ENCODE measurements around the gene KIF2A. TPM values are rescaled to one million over a fixed set of nuclear protein-coding genes. Genes with fewer than 3 reads are reported as not detected.
"Not testable (repeated sequence)": the region's sequence is repeated elsewhere in the genome, so short reads cannot be mapped to it uniquely, and the experiment has no call there.

The KIF2A gene
- total RNA-seq, 1 donor from 2014 or later, result 30.3 TPM

DNA sequence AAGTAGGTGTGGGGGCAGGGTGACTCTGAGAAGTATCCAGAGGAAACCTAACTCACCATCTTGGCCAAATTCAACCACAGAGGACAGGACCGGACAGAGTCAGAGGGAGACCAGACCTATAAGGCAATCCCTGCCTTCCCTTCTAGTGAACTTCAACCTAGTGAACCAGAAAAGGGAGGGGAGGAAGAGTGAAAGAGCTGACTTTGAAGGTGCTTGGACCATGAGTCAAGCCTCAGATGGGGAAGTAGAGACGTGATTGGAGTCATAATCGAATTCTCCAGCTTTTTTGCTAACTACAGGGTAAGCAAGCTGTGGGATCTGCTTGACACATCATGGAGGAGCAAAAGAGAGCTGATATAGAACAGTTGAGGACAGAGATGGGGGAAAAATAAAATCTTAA is 18.8 kb upstream of the KIF2A start:
- Histone ChIP-seq H3K9ac (ENCODE audit: low read depth in 1 of 3, low read length in 3 of 3) (no peak overlapping the region), H3K4me3 (ENCODE audit: low read length in 3 of 3) (no peak overlapping the region), H3K9me3 (ENCODE audit: control insufficient read depth in 3 of 3, low read length in 3 of 3) (no peaks in the 10 kb centered on the region), H3K27ac (ENCODE audit: low read depth, low read length) (no peak overlapping the region), H3K36me3 (ENCODE audit: control insufficient read depth in 3 of 3, insufficient read depth in 3 of 3, low read length in 3 of 3) (no peaks in the 10 kb centered on the region), H3K4me1 (ENCODE audit: control insufficient read depth in 3 of 3, insufficient read depth in 3 of 3, low read length in 3 of 3) (no peaks in the 10 kb centered on the region), H3K27me3 (ENCODE audit: control insufficient read depth in 3 of 3, insufficient read depth in 3 of 3, low read length in 3 of 3) (no peaks in the 10 kb centered on the region)

DNA sequence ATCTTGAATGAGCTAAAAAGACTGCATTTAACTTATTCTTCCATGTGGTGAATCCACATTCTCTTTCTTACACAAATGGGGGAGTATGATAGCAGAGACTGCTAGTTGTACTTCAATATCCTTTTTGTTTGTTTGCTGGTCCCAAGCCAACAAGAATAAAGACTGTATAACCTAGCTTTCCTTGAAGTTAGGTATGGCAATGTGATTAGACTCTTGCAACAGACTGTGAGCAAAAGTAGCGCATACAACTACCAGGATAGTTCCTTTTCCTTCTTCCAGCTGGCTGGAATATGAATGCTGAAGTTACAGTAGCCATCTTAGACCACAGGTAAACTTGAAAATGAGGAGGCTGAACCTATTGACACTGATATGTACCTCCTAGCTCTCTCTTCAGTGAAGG is 17.9 kb upstream of the KIF2A start:
- Histone ChIP-seq H3K4me3 (ENCODE audit: low read length in 3 of 3) (no peak overlapping the region), H3K4me1 (ENCODE audit: control insufficient read depth in 3 of 3, insufficient read depth in 3 of 3, low read length in 3 of 3) (no peaks in the 10 kb centered on the region), H3K9me3 (ENCODE audit: control insufficient read depth in 3 of 3, low read length in 3 of 3) (no peaks in the 10 kb centered on the region), H3K9ac (ENCODE audit: low read depth in 1 of 3, low read length in 3 of 3) (no peak overlapping the region), H3K27me3 (ENCODE audit: control insufficient read depth in 3 of 3, insufficient read depth in 3 of 3, low read length in 3 of 3) (no peaks in the 10 kb centered on the region), H3K27ac (ENCODE audit: low read depth, low read length) (no peak overlapping the region), H3K36me3 (ENCODE audit: control insufficient read depth in 3 of 3, insufficient read depth in 3 of 3, low read length in 3 of 3) (no peaks in the 10 kb centered on the region)

DNA sequence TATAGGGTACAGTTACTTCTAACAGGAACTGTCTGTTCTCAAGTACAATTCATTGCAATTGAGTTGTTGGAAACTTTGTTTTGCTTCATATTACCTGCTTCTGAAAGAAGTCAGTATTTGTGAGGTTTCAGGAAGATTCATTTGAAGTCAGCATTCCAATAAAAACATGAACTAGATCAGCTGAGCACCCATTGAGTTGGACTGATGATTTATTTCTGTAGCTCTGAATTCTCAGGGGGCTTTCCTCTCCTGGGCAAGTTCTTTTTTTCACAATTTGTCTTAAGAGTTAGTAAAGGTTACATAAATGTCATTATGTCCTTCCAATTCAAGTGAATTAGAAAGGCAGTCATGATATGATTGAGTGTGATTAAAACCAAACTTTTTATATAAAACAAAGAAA is 16.2 kb upstream of the KIF2A start:
- H3K9ac ChIP-seq (ENCODE audit: low read depth in 1 of 3, low read length in 3 of 3), result no peak overlapping the region
- H3K9me3 ChIP-seq (ENCODE audit: control insufficient read depth in 3 of 3, low read length in 3 of 3), result no peaks in the 10 kb centered on the region
- H3K27ac ChIP-seq (ENCODE audit: low read depth, low read length), result no peak overlapping the region
- no peak overlapping the region for H3K4me3 ChIP-seq (ENCODE audit: low read length in 3 of 3)
- H3K36me3 ChIP-seq (ENCODE audit: control insufficient read depth in 3 of 3, insufficient read depth in 3 of 3, low read length in 3 of 3), result no peaks in the 10 kb centered on the region
- H3K27me3 ChIP-seq (ENCODE audit: control insufficient read depth in 3 of 3, insufficient read depth in 3 of 3, low read length in 3 of 3), result no peaks in the 10 kb centered on the region
- H3K4me1 ChIP-seq (ENCODE audit: control insufficient read depth in 3 of 3, insufficient read depth in 3 of 3, low read length in 3 of 3), result no peaks in the 10 kb centered on the region

DNA sequence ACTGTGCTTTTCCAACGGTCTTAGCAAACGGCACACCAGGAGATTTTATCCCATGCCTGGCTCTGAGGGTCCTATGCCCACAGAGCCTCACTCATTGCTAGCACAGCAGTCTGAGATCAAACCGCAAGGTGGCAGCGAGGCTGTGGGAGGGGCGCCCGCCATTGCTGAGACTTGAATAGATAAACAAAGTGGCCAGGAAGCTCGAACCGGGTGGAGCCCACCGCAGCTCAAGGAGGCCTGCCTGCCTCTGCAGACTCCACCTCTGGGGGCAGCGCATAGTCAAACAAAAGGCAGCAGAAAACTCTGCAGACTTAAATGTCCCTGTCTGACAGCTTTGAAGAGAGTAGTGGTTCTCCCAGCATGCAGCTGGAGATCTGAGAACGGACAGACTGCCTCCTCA is 14.2 kb upstream of the KIF2A start:
- not testable (repeated sequence) for H3K4me1 ChIP-seq (ENCODE audit: control insufficient read depth in 3 of 3, insufficient read depth in 3 of 3, low read length in 3 of 3); H3K27ac ChIP-seq (ENCODE audit: low read depth, low read length); H3K4me3 ChIP-seq (ENCODE audit: low read length in 3 of 3); H3K36me3 ChIP-seq (ENCODE audit: control insufficient read depth in 3 of 3, insufficient read depth in 3 of 3, low read length in 3 of 3); H3K27me3 ChIP-seq (ENCODE audit: control insufficient read depth in 3 of 3, insufficient read depth in 3 of 3, low read length in 3 of 3); H3K9ac ChIP-seq (ENCODE audit: low read depth in 1 of 3, low read length in 3 of 3); H3K9me3 ChIP-seq (ENCODE audit: control insufficient read depth in 3 of 3, low read length in 3 of 3)

DNA sequence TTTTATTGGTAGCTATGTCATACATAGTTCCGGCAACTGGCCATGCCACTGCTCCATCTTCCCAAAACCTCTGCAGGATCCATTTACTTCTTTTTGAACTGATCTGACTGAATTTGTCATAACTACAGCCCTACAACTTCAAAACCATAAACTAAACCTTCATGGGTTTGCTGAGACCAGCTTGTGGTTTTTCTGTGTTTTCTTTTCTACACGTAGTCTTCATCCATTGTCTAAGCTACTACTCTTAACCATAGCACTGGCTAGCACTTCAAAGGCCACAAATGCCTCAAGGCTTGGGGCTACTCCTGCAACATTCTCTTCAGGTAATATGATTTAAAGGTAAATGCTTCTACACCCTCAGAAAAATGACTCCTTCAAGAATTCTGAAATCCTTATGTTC is 9.0 kb upstream of the KIF2A start:
- no peaks in the 10 kb centered on the region for H3K27me3 ChIP-seq (ENCODE audit: control insufficient read depth in 3 of 3, insufficient read depth in 3 of 3, low read length in 3 of 3)
- H3K4me3 ChIP-seq (ENCODE audit: low read length in 3 of 3), result no peak overlapping the region
- no peaks in the 10 kb centered on the region for H3K36me3 ChIP-seq (ENCODE audit: control insufficient read depth in 3 of 3, insufficient read depth in 3 of 3, low read length in 3 of 3)
- H3K27ac ChIP-seq (ENCODE audit: low read depth, low read length), result no peak overlapping the region
- H3K4me1 ChIP-seq (ENCODE audit: control insufficient read depth in 3 of 3, insufficient read depth in 3 of 3, low read length in 3 of 3), result no peaks in the 10 kb centered on the region
- peak overlapping the region in 1 of 3 donors; percentile 23 for H3K9ac ChIP-seq (ENCODE audit: low read depth in 1 of 3, low read length in 3 of 3)
- no peaks in the 10 kb centered on the region for H3K9me3 ChIP-seq (ENCODE audit: control insufficient read depth in 3 of 3, low read length in 3 of 3)

DNA sequence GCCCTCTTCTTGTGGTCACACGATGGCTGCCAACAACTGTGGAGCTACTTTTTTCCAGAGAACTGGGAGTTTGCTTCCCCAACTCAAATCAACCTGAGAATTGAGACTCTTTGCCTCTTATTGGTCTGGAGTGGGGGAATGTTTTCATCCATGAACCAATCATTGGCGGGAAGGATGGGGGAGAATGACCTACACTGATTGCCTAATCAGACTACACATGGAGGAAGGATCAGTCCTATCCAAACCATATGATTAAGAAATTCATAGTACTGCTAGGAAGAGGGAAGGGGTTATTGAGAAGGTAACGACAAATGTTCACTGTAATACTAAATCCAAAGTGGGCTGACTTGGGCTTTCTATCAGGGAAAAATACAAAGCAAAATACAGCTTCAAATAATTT is 7.9 kb upstream of the KIF2A start:
- H3K9me3 ChIP-seq (ENCODE audit: control insufficient read depth in 3 of 3, low read length in 3 of 3), result no peaks in the 10 kb centered on the region
- H3K27me3 ChIP-seq (ENCODE audit: control insufficient read depth in 3 of 3, insufficient read depth in 3 of 3, low read length in 3 of 3), result no peaks in the 10 kb centered on the region
- H3K36me3 ChIP-seq (ENCODE audit: control insufficient read depth in 3 of 3, insufficient read depth in 3 of 3, low read length in 3 of 3), result no peaks in the 10 kb centered on the region
- H3K4me1 ChIP-seq (ENCODE audit: control insufficient read depth in 3 of 3, insufficient read depth in 3 of 3, low read length in 3 of 3), result no peaks in the 10 kb centered on the region
- no peak overlapping the region for H3K27ac ChIP-seq (ENCODE audit: low read depth, low read length)
- no peak overlapping the region for H3K9ac ChIP-seq (ENCODE audit: low read depth in 1 of 3, low read length in 3 of 3)
- no peak overlapping the region for H3K4me3 ChIP-seq (ENCODE audit: low read length in 3 of 3)

DNA sequence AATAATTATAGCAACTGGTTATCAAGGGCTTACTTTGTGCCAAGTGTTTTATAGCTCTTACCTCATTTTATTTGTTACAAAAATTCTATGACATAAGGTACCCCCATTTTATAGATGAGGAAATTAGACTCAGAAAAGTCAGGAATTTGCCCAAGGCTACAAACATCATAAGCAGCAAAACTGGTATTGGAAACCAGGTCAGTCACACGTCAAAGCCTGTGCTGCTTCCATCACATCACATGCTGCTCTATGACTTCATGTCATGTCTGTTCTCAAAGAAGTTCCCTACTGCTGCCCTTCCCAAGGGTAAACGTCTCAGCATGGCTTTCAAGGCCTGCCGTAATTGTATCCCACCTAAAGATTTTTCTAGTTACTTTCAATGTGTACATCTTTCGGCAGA is 6.9 kb upstream of the KIF2A start:
- H3K9ac ChIP-seq (ENCODE audit: low read depth in 1 of 3, low read length in 3 of 3), result no peak overlapping the region
- H3K4me3 ChIP-seq (ENCODE audit: low read length in 3 of 3), result no peak overlapping the region
- no peak overlapping the region for H3K27ac ChIP-seq (ENCODE audit: low read depth, low read length)
- H3K9me3 ChIP-seq (ENCODE audit: control insufficient read depth in 3 of 3, low read length in 3 of 3), result no peaks in the 10 kb centered on the region
- H3K4me1 ChIP-seq (ENCODE audit: control insufficient read depth in 3 of 3, insufficient read depth in 3 of 3, low read length in 3 of 3), result no peaks in the 10 kb centered on the region
- H3K36me3 ChIP-seq (ENCODE audit: control insufficient read depth in 3 of 3, insufficient read depth in 3 of 3, low read length in 3 of 3), result no peaks in the 10 kb centered on the region
- no peaks in the 10 kb centered on the region for H3K27me3 ChIP-seq (ENCODE audit: control insufficient read depth in 3 of 3, insufficient read depth in 3 of 3, low read length in 3 of 3)

DNA sequence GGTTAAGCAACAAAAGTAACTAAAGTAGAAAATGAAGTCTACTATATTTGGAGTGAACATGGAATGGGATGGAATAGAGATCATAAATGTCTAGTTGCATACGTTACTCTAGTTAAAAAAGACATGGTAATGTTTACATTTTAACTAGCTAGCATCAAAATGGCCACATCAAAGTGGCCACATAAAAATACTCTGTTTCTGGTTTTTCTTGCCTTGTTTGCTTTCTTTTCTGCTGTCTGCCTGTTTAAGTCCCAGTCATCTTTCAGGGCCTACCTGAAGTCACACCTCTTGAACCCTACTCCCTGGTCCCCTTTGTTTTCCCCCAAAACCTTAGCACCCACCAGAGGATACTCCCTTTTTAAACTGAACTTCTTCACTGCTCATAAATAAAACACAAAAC is 6.4 kb upstream of the KIF2A start:
- no peaks in the 10 kb centered on the region for H3K27me3 ChIP-seq (ENCODE audit: control insufficient read depth in 3 of 3, insufficient read depth in 3 of 3, low read length in 3 of 3)
- H3K4me3 ChIP-seq (ENCODE audit: low read length in 3 of 3), result no peak overlapping the region
- H3K9ac ChIP-seq (ENCODE audit: low read depth in 1 of 3, low read length in 3 of 3), result no peak overlapping the region
- H3K36me3 ChIP-seq (ENCODE audit: control insufficient read depth in 3 of 3, insufficient read depth in 3 of 3, low read length in 3 of 3), result no peaks in the 10 kb centered on the region
- no peak overlapping the region for H3K27ac ChIP-seq (ENCODE audit: low read depth, low read length)
- no peaks in the 10 kb centered on the region for H3K4me1 ChIP-seq (ENCODE audit: control insufficient read depth in 3 of 3, insufficient read depth in 3 of 3, low read length in 3 of 3)
- H3K9me3 ChIP-seq (ENCODE audit: control insufficient read depth in 3 of 3, low read length in 3 of 3), result no peaks in the 10 kb centered on the region

DNA sequence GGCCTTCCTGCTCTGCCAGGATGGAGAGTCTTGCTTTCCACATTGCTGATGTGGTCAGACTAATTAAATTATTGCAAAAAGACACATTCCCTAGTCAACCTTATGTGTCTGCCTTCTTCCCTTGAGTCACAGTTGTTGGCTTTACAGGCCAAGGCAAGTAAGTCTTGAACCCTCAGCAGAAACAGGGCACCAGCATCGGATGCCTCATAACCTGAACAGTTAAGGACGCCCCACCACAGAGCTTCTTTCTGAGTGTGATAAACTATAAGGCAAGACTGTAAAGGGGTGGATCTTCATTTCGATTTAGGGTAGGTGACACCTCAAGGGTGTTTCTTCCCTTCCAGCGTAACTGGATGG is 670 bp upstream of the KIF2A start:
- Histone ChIP-seq H3K27me3 (ENCODE audit: control insufficient read depth in 3 of 3, insufficient read depth in 3 of 3, low read length in 3 of 3) (no peaks in the 10 kb centered on the region), H3K9ac (ENCODE audit: low read depth in 1 of 3, low read length in 3 of 3) (peak overlapping the region; percentile 76 to 82 (median 78)), H3K36me3 (ENCODE audit: control insufficient read depth in 3 of 3, insufficient read depth in 3 of 3, low read length in 3 of 3) (no peaks in the 10 kb centered on the region), H3K9me3 (ENCODE audit: control insufficient read depth in 3 of 3, low read length in 3 of 3) (no peaks in the 10 kb centered on the region), H3K4me3 (ENCODE audit: low read length in 3 of 3) (peak overlapping the region; percentile 77 to 86 (median 86)), H3K4me1 (ENCODE audit: control insufficient read depth in 3 of 3, insufficient read depth in 3 of 3, low read length in 3 of 3) (peaks cover 8 to 14% (median 11%) of the 10 kb centered on the region in 3 donors), H3K27ac (ENCODE audit: low read depth, low read length) (peak overlapping the region; percentile 36)

DNA sequence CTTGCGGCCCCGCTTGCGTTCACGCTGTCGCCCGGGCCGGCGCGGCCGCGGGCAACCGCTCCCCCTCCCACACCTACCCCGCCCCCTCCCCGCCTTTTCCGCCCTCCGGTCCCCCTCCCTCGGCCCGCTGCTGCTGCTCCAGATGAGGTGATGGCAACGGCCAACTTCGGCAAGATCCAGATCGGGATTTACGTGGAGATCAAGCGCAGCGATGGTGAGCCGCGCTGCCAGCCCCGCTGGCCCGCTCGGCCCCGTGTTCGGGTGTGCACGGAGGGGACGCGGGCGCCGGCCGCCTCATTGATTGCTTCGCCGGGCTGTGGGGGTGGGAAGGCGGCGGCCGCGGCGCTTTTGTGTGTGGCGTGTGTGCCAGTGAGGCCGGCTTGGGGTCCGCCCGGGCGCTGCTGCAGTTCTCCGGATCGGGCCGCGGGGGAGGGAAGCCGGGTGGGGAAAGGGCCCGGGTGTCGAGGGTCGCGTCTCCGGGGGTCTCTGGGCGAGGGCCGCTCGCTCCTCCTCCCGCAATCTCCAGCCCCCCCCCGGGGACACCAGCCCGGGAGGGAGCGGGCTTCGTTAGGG is 403 bp downstream of the KIF2A start:
- Histone ChIP-seq H3K4me1 (ENCODE audit: control insufficient read depth in 3 of 3, insufficient read depth in 3 of 3, low read length in 3 of 3) (peaks cover 8 to 14% (median 11%) of the 10 kb centered on the region in 3 donors), H3K9me3 (ENCODE audit: control insufficient read depth in 3 of 3, low read length in 3 of 3) (no peaks in the 10 kb centered on the region), H3K9ac (ENCODE audit: low read depth in 1 of 3, low read length in 3 of 3) (peak overlapping the region; percentile 77 to 84 (median 82)), H3K36me3 (ENCODE audit: control insufficient read depth in 3 of 3, insufficient read depth in 3 of 3, low read length in 3 of 3) (no peaks in the 10 kb centered on the region), H3K27me3 (ENCODE audit: control insufficient read depth in 3 of 3, insufficient read depth in 3 of 3, low read length in 3 of 3) (no peaks in the 10 kb centered on the region), H3K4me3 (ENCODE audit: low read length in 3 of 3) (peak overlapping the region; percentile 77 to 89 (median 86)), H3K27ac (ENCODE audit: low read depth, low read length) (peak overlapping the region; percentile 36)
